GM08714 (cell line): Measurements from ENCODE around the gene MRPL36.

ENCODE experiments used
- H3K4me3 ChIP-seq: fragments of 200-500 bp; sonication (Bioruptor generic); 2 replicates; pipeline ENCODE4 v1.5.1; 2014; ENCODE audit warnings: mild to moderate bottlenecking, low read length, inconsistent platforms
- ZNF274 ChIP-seq: IDR thresholded peaks from 2 replicates; pipeline ENCODE4 v1.6.1; 2012; ENCODE audit warnings: mild to moderate bottlenecking, low read depth, low read length

The MRPL36 gene

DNA sequence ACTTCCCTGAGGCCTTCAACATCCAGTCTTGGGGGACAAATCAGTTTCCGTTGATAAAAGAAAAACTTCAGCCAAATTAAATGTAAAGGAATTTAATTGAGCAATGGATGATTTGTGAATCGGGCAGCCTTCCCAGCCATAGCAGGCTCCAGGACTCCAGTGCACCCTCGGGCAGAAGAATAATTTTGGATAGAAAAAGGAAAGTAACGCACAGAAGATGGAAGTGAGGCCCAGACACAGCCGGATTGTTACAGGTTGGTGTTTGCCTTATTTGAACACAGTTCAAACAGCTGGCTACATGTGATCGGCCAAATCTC, 19.1 kb downstream of the MRPL36 start:
- TF ChIP-seq ZNF274: no peak
- no peak overlapping the region for H3K4me3 ChIP-seq

DNA sequence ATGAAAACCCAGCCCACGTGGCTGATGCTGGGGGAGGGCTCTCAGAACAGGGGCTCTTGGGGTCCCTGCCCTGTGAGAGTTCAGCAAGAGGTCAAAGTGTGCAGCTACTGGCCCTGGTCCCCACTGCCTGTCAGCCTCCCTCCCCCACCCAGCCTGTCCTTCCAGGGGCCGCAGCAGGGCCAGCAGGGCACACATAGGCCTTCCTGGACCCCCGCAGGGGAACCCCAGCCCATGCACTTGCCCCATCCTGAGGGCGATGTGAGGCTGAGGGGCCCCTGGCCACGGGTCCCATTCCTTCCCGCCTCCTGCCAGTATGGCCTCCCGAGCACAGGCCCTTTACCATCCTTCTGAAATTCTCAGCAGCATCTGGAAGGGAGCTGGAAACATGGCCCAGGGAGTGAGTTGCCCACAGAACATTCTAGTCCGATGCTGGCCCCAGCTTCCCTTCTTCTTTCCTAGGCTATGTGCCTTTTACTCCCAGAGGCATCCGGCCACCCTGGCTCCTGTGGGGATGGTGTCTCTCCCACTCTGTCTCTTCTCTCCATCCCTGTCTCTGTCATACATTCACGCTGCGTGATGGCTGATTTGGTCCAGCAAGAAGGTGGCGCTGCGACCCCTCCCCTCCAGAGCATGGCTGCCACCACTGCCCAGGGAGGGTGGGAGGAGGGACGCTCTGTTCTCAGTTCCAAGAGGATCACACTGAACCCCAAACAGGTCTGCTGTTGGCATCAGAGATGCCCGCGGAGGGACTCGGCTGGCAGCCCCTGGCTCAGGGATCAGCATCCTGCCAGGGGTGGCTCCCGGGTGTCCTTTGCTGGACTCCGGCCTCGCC, 19.6 kb downstream of the MRPL36 start:
- H3K4me3 ChIP-seq: no peak overlapping the region
- no peak for TF ChIP-seq ZNF274

GRCh38 chr5:1779021-1779680, 20.5 kb downstream of the MRPL36 start:
- no peak for TF ChIP-seq ZNF274
- H3K4me3 ChIP-seq: no peak overlapping the region

- TF ChIP-seq ZNF274: no peak
These were observed 21.3 kb downstream of the MRPL36 start for GRCh38 chr5:1778138-1779020.

DNA sequence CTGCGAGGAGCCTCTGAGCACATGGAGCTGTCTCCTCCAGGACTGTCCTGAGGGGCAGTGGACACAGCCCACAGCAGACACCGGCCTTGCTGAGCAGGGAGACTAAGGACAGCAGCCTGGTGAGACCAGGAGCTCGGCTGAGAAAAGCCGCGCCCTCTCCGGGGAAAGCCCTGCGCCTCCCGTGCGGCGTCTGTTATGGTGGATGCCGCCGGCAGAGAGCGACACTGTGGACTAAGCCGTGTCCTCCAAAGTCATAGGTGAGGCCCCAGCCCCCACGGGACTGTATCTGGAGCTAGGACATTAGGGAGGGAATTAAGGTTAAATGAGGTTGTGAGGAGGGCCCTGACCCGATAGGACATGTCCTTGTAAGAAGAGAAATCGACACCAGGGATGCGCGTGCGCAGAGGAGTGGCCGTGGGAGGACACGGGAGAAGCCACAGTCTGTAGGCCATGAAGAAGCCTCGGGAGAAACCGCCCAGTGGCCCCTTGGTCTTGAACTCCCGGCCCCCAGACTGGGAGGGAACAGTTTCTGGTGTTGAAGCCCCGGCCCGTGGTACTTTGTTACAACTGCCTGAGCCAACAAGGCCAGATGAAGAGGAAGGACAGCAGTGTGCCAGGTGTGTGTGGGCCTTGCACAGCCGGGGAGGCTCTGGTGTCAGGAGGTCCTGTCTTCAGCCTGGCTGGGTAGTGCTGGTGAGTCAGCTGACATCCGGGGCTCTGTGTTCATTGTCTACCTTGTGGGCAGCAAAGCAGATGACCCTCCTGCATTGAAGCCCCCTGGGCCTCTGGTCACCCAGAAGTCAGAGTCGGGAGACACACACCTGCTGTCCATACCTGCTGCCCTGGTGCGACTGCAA, 22.1 kb downstream of the MRPL36 start:
- no peak for TF ChIP-seq ZNF274

More at GRCh38 chr5:1778138-1779020, 21.3 kb downstream of the MRPL36 start:
- H3K4me3 ChIP-seq: no peak overlapping the region

GRCh38 chr5:1776831-1777230, 22.8 kb downstream of the MRPL36 start:
- H3K4me3 ChIP-seq: no peak overlapping the region
- TF ChIP-seq ZNF274: no peak

More for the DNA sequence above, 22.1 kb downstream of the MRPL36 start:
- H3K4me3 ChIP-seq: no peak overlapping the region

GRCh38 chr5:1772634-1773033, 27.0 kb downstream of the MRPL36 start:
- no peak overlapping the region for H3K4me3 ChIP-seq
- TF ChIP-seq ZNF274: no peak

GRCh38 chr5:1771149-1772065, 28.2 kb downstream of the MRPL36 start:
- H3K4me3 ChIP-seq: no peak overlapping the region
- no peak for TF ChIP-seq ZNF274

DNA sequence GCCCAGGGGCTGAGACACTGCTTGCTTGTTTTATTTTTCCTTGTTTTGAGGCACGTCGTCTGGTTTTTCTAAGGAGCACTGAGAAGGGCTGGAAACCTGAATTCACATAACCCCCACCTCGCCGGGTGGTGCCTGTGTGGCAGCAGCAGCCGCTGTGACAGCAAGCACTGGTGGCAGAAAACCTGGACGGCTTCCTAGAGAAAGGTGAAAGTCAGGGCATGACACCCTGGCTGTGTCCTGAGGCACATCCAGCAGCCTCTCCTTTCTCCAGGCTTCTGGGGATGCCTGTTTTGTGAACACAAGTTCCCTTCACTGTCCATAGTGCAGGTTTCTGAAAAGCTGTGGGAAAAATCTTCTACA, 29.2 kb downstream of the MRPL36 start:
- TF ChIP-seq ZNF274: no peak
- H3K4me3 ChIP-seq: no peak overlapping the region

DNA sequence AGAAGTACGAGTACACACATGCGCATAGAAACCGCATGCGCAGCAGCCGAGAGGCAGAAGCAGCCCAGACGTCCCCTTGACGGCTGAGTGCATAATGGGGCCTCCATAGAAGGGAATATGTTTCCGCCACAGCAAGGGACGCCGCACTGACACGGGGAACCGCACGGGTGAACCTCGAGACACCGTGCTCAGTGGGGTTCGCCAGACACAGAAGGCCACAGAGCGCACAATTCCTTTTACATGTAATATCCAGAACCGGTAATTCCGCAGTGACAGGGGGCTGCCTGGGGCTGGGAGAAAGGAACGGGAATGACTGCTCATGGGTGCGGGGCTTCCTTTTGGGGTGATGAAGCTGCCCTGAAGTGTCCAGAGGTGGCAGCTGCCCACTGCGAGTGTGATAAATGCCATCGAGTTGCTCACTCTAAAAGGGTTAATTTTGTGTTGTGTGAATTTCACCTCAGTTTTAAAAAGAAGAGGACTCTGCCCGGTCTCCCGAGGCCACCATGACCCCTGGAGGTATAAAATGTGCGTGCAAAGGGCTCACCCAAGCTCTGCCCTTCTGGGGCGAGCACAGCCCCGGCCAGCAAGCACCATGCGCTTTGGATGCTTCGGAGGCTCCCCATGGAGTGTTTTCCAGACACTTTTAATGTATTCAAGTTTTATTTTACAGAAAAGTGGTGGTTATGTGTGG, 29.7 kb downstream of the MRPL36 start:
- H3K4me3 ChIP-seq: no peak overlapping the region

DNA sequence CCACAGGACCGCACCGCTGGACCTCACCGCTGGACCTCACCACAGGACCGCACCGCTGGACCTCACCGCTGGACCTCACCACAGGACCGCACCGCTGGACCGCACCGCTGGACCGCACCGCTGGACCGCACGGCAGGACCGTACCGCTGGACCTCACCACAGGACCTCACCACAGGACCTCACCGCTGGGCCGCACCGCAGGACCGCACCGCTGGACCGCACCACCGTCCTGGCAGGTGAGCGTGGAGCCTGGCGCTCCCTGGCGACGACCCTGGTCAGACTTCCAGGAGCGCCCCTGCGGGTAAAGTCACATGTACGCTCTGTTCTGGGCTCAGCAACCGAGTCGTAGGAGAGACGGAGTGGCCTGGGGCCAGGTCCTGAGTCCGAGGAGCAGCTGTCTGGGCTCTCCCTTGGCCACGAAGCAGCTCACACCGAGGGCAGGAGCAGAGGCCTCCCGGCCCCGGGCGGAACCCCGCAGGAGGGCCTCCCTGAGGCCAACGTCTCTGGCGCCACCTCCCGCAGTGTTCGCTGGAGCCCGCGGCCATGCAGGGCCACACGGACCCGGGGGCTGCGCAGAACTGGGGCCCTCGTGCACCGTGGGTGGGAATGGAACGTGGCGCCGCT, 30.5 kb downstream of the MRPL36 start:
- no peak overlapping the region for H3K4me3 ChIP-seq
- no peak for TF ChIP-seq ZNF274

More for the DNA sequence above, 29.7 kb downstream of the MRPL36 start:
- TF ChIP-seq ZNF274: no peak

DNA sequence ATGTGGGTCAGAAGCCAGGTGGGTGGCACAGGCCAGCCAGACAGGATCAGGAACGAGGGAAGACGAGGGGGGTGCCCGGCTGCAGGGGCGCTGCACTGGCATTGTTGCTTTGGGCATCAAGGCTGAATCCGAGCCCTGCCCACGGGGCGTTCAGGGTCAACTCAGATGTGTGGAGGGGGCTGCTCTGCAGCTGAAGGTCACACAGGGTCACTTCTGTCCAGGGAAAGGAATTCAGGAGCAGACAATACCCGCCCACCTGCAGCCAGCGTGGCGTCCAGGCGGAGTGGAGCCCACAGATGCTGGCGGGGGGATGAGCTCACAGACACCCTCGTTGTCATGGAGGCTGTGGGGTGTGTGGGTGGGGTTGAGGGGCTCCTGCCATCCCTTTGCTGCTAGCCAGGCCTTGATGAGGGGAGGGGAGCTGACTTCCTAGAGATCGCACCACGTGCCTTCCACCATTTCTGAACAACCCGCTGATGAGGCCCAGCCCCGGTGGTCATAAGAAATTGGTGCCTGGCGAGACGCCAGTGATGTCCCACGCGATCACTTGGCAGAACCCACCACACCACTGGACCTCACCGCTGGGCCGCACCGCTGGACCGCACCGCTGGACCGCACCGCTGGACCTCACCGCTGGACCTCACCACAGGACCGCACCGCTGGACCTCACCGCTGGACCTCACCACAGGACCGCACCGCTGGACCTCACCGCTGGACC, 31.2 kb downstream of the MRPL36 start:
- H3K4me3 ChIP-seq: no peak overlapping the region
- no peak for TF ChIP-seq ZNF274
